NT2/D1 (cell line): Measurements from ENCODE around the gene SRGAP1.

ENCODE experiments used
- DNase-seq: peaks from one replicate; pipeline ENCODE4 v3.0.0-alpha.2; 2011; ENCODE audit warnings: low read depth, low spot score
- H3K27me3 ChIP-seq: 2 replicates; pipeline ENCODE4 v1.6.0; 2011; ENCODE audit warnings: mild to moderate bottlenecking; ENCODE audit not compliant: insufficient read length, insufficient read depth
- H3K36me3 ChIP-seq: 2 replicates; pipeline ENCODE4 v1.6.1; 2011; ENCODE audit warnings: mild to moderate bottlenecking, low read length, mixed read lengths; ENCODE audit not compliant: insufficient read depth, insufficient read length
- H3K4me1 ChIP-seq: 2 replicates; pipeline ENCODE4 v1.5.1; 2011; ENCODE audit not compliant: insufficient read depth, insufficient read length
- H3K4me3 ChIP-seq: 2 replicates; pipeline ENCODE4 v1.5.1; 2011; ENCODE audit warnings: low read depth; ENCODE audit not compliant: insufficient read length
- H3K9ac ChIP-seq: 2 replicates; pipeline ENCODE4 v1.6.0; 2011; ENCODE audit warnings: low read depth; ENCODE audit not compliant: insufficient read length
- H3K9me3 ChIP-seq: 2 replicates; pipeline ENCODE4 v1.5.1; 2011; ENCODE audit warnings: mild to moderate bottlenecking, low read length; ENCODE audit not compliant: insufficient read depth
- SUZ12 ChIP-seq: IDR thresholded peaks from 2 replicates; pipeline ENCODE4 v1.6.1; 2011; ENCODE audit not compliant: insufficient read length, insufficient read depth; ENCODE audit errors: extremely low read depth
- YY1 ChIP-seq: IDR thresholded peaks from 2 replicates; pipeline ENCODE4 v1.6.1; 2011; ENCODE audit not compliant: insufficient read length, insufficient read depth
- ZNF274 ChIP-seq: IDR thresholded peaks from 2 replicates; pipeline ENCODE4 v1.6.1; 2011; ENCODE audit warnings: mild to moderate bottlenecking, low read depth, low read length

Gene SRGAP1

GRCh38 chr12:63882844-63883243 lies 38.3 kb downstream of the SRGAP1 start:
- no peaks in the 10 kb centered on the region for H3K36me3 ChIP-seq
- H3K9me3 ChIP-seq, result no peaks in the 10 kb centered on the region
- no peak overlapping the region for H3K9ac ChIP-seq
- DNase-seq, result no peak
- no peaks in the 10 kb centered on the region for H3K27me3 ChIP-seq
- TF ChIP-seq ZNF274 (no peak), SUZ12 (no peak), YY1 (no peak)
- no peak overlapping the region for H3K4me3 ChIP-seq
- no peaks in the 10 kb centered on the region for H3K4me1 ChIP-seq

GRCh38 chr12:63885401-63885800 lies 40.9 kb downstream of the SRGAP1 start:
- no peaks in the 10 kb centered on the region for H3K36me3 ChIP-seq

GRCh38 chr12:63888908-63889635 lies 44.6 kb downstream of the SRGAP1 start:
- peaks cover 2% of the 10 kb centered on the region for H3K4me1 ChIP-seq
- H3K36me3 ChIP-seq, result no peaks in the 10 kb centered on the region
- H3K9ac ChIP-seq, result no peak overlapping the region
- no peak overlapping the region for H3K4me3 ChIP-seq
- no peak for TF ChIP-seq ZNF274
- no peak for TF ChIP-seq SUZ12
- TF ChIP-seq YY1, result no peak
- no peak for DNase-seq
- H3K27me3 ChIP-seq, result no peaks in the 10 kb centered on the region
- no peaks in the 10 kb centered on the region for H3K9me3 ChIP-seq

More at GRCh38 chr12:63885401-63885800, 40.9 kb downstream of the SRGAP1 start:
- Histone ChIP-seq H3K27me3 (no peaks in the 10 kb centered on the region), H3K9ac (no peak overlapping the region), H3K4me1 (peaks cover 2% of the 10 kb centered on the region), H3K4me3 (no peak overlapping the region), H3K9me3 (no peaks in the 10 kb centered on the region)
- TF ChIP-seq SUZ12 (no peak), ZNF274 (no peak), YY1 (no peak)
- DNase-seq, result no peak

- Histone ChIP-seq H3K36me3 (no peaks in the 10 kb centered on the region), H3K27me3 (no peaks in the 10 kb centered on the region), H3K4me1 (peaks cover 2% of the 10 kb centered on the region), H3K9me3 (no peaks in the 10 kb centered on the region), H3K9ac (no peak overlapping the region), H3K4me3 (no peak overlapping the region)
- no peak for DNase-seq
- TF ChIP-seq ZNF274 (no peak), YY1 (no peak), SUZ12 (no peak)
These were observed 45.4 kb downstream of the SRGAP1 start for GRCh38 chr12:63889721-63890509.

GRCh38 chr12:63893170-63893569 lies 48.7 kb downstream of the SRGAP1 start:
- Histone ChIP-seq H3K4me3 (no peak overlapping the region), H3K9ac (no peak overlapping the region), H3K27me3 (no peaks in the 10 kb centered on the region), H3K4me1 (peaks cover 2% of the 10 kb centered on the region), H3K36me3 (no peaks in the 10 kb centered on the region), H3K9me3 (no peaks in the 10 kb centered on the region)
- DNase-seq, result peak; percentile 2
- TF ChIP-seq SUZ12 (no peak), ZNF274 (no peak), YY1 (no peak)

GRCh38 chr12:63894132-63894531 lies 49.6 kb downstream of the SRGAP1 start:
- Histone ChIP-seq H3K27me3 (no peaks in the 10 kb centered on the region), H3K9me3 (no peaks in the 10 kb centered on the region), H3K4me3 (no peak overlapping the region), H3K9ac (no peak overlapping the region), H3K4me1 (peaks cover under 1% of the 10 kb centered on the region), H3K36me3 (no peaks in the 10 kb centered on the region)
- no peak for TF ChIP-seq SUZ12
- no peak for TF ChIP-seq ZNF274
- no peak for TF ChIP-seq YY1
- DNase-seq, result no peak

- TF ChIP-seq SUZ12 (no peak), ZNF274 (no peak)
- no peaks in the 10 kb centered on the region for H3K4me1 ChIP-seq
- H3K27me3 ChIP-seq, result no peaks in the 10 kb centered on the region
These were observed 51.3 kb downstream of the SRGAP1 start for GRCh38 chr12:63895841-63896240.

More at GRCh38 chr12:63895841-63896240, 51.3 kb downstream of the SRGAP1 start:
- no peak overlapping the region for H3K4me3 ChIP-seq
- H3K9ac ChIP-seq, result no peak overlapping the region
- no peaks in the 10 kb centered on the region for H3K9me3 ChIP-seq
- DNase-seq, result no peak
- no peaks in the 10 kb centered on the region for H3K36me3 ChIP-seq
